GM12873 (cell line): Measurements from ENCODE around the gene SETD2.

ENCODE experiments used
- CTCF ChIP-seq: IDR thresholded peaks from 2 replicates; pipeline ENCODE4 v1.5.1; 2012; ENCODE audit warnings: low read depth, mild to moderate bottlenecking, moderate library complexity, low read length, control low read depth; ENCODE audit not compliant: insufficient read depth; ENCODE audit errors: missing control alignments

Gene SETD2

GRCh38 chr3:47079432-47079831, 84.5 kb downstream of the SETD2 start:
- no peak for TF ChIP-seq CTCF

GRCh38 chr3:47073685-47074084, 90.2 kb downstream of the SETD2 start:
- TF ChIP-seq CTCF: no peak

- TF ChIP-seq CTCF: no peak
Observed at GRCh38 chr3:47070770-47071169, 93.1 kb downstream of the SETD2 start.

GRCh38 chr3:47065681-47066080, 98.2 kb downstream of the SETD2 start:
- no peak for TF ChIP-seq CTCF

- no peak for TF ChIP-seq CTCF
Observed at GRCh38 chr3:47065058-47065457, 98.9 kb downstream of the SETD2 start.

GRCh38 chr3:47057212-47057671, 106.7 kb downstream of the SETD2 start:
- no peak for TF ChIP-seq CTCF

GRCh38 chr3:47056705-47057104, 107.2 kb downstream of the SETD2 start:
- no peak for TF ChIP-seq CTCF
